H1 (cell line): ENCODE measurements around the gene HOMER2. TPM values are rescaled to one million over a fixed set of nuclear protein-coding genes. Genes with fewer than 3 reads are reported as not detected.

Experiments
- CTCF ChIA-PET: fragments of 300-600 bp; sonication (Branson Sonifier 250); formaldehyde crosslinking; loops from one replicate; lab custom pipeline; 2021; ENCODE audit not compliant: partially characterized antibody; lab: Charles Lee
- POLR2A ChIA-PET: fragments of 300-600 bp; sonication (Branson Sonifier 250); formaldehyde crosslinking; loops from one replicate; lab custom pipeline; 2021; ENCODE audit warnings: inconsistent platforms; ENCODE audit not compliant: partially characterized antibody; lab: Charles Lee
- DNase-seq, 2 experiments: peaks; one replicate each; pipeline versions ENCODE4 v3.0.0 to v3.0.0-alpha.2; 2010 to 2022; ENCODE audit warnings: low spot score in 2 of 2, low read depth in 1 of 2, mixed read lengths in 1 of 2
- FAIRE-seq: peaks from 2 replicates; lab custom pipeline; 2011; peaks lifted over from hg19 to GRCh38; lab: Jason Lieb, UNC
- H2AFZ ChIP-seq: 2 replicates; pipeline ENCODE4 v1.8.1; 2012; ENCODE audit warnings: low read length, inconsistent platforms
- H2AK5ac ChIP-seq: 2 replicates; pipeline ENCODE4 v1.6.1; 2013; ENCODE audit warnings: low read depth, low read length
- H2BK120ac ChIP-seq: replicated peaks from 2 replicates; pipeline ENCODE3; 2013; ENCODE audit warnings: low read depth, low read length, inconsistent platforms
- H2BK12ac ChIP-seq: 2 replicates; pipeline ENCODE4 v1.6.1; 2013; ENCODE audit warnings: low read depth, low read length
- H2BK15ac ChIP-seq: 2 replicates; pipeline ENCODE4 v1.6.1; 2013; ENCODE audit warnings: low read length
- H2BK20ac ChIP-seq: 2 replicates; pipeline ENCODE4 v1.6.1; 2013; ENCODE audit warnings: low read length
- H2BK5ac ChIP-seq: 2 replicates; pipeline ENCODE4 v1.6.1; 2013; ENCODE audit warnings: low read depth, low read length
- H3K14ac ChIP-seq: 2 replicates; pipeline ENCODE4 v1.6.1; 2013; ENCODE audit warnings: inconsistent platforms; ENCODE audit not compliant: insufficient read length
- H3K18ac ChIP-seq: 2 replicates; pipeline ENCODE4 v1.6.1; 2013; ENCODE audit warnings: low read length; ENCODE audit errors: extremely low read depth
- H3K23ac ChIP-seq: 2 replicates; pipeline ENCODE4 v1.6.1; 2013; ENCODE audit warnings: inconsistent platforms; ENCODE audit not compliant: insufficient read length
- H3K23me2 ChIP-seq: 2 replicates; pipeline ENCODE4 v1.6.1; 2013; ENCODE audit warnings: low read depth, low read length
- H3K27ac ChIP-seq: 2 replicates; pipeline ENCODE4 v1.6.1; 2011; ENCODE audit warnings: low read depth, low read length, inconsistent platforms
- H3K27me3 ChIP-seq, 4 experiments: replicated peaks in 1 of 4; 1 replicate in 1 of 4; 2 replicates in 3 of 4; pipeline versions ENCODE4 v1.6.1 to v1.8.1; 2011 to 2013; ENCODE audit warnings: low read length in 3 of 4, mild to moderate bottlenecking in 3 of 4, inconsistent platforms in 2 of 4, mixed read lengths in 2 of 4, moderate library complexity in 1 of 4; ENCODE audit not compliant: control insufficient read depth in 3 of 4, insufficient read depth in 3 of 4; ENCODE audit errors: extremely low read depth in 1 of 4
- H3K36me3 ChIP-seq, 4 experiments: 2 replicates each; pipeline versions ENCODE4 v1.6.1 to v1.8.1; 2011 to 2013; ENCODE audit warnings: mild to moderate bottlenecking in 4 of 4, low read length in 3 of 4, moderate library complexity in 2 of 4, control low read depth in 1 of 4, inconsistent platforms in 1 of 4; ENCODE audit not compliant: insufficient read depth in 4 of 4, control insufficient read depth in 2 of 4
- H3K4ac ChIP-seq: replicated peaks from 2 replicates; pipeline ENCODE3; 2013; ENCODE audit warnings: low read length, low read depth, mixed read lengths, inconsistent platforms; ENCODE audit not compliant: insufficient read length
- H3K4me1 ChIP-seq, 4 experiments: replicated peaks in 1 of 4; 1 replicate in 1 of 4; 2 replicates in 3 of 4; pipeline versions ENCODE4 v1.6.1 to v1.8.1; 2011 to 2013; ENCODE audit warnings: low read length in 3 of 4, inconsistent platforms in 2 of 4, mixed read lengths in 1 of 4; ENCODE audit not compliant: insufficient read depth in 4 of 4, control insufficient read depth in 3 of 4
- H3K4me2 ChIP-seq, 2 experiments: 2 replicates each; pipeline versions ENCODE4 v1.6.1 to v1.8.1; 2011 to 2013; ENCODE audit warnings: low read depth in 2 of 2, low read length in 2 of 2, control low read depth in 1 of 2, inconsistent platforms in 1 of 2, mild to moderate bottlenecking in 1 of 2; ENCODE audit not compliant: insufficient read depth in 1 of 2
- H3K4me3 ChIP-seq, 4 experiments: fragments of 200-600, 300-600 bp in 1 of 4; sonication (generic), shearing (Covaris generic), sonication (Bioruptor Twin) in 1 of 4; 2 replicates each; pipeline versions ENCODE4 v1.5.1 to v1.8.1; 2011 to 2016; ENCODE audit warnings: low read length in 4 of 4, low read depth in 3 of 4, control low read depth in 2 of 4, inconsistent platforms in 2 of 4, mild to moderate bottlenecking in 2 of 4, mixed read lengths in 1 of 4, moderate library complexity in 1 of 4; ENCODE audit not compliant: insufficient read depth in 2 of 4; ENCODE audit errors: extremely low read depth in 1 of 4
- H3K56ac ChIP-seq: replicated peaks from 2 replicates; pipeline ENCODE3; 2013; ENCODE audit warnings: low read depth, mild to moderate bottlenecking, mixed read lengths, low read length, inconsistent platforms; ENCODE audit not compliant: insufficient read length
- H3K79me1 ChIP-seq: 2 replicates; pipeline ENCODE4 v1.6.1; 2013; ENCODE audit warnings: low read depth, low read length, control low read depth
- H3K79me2 ChIP-seq, 2 experiments: 2 replicates each; pipeline versions ENCODE4 v1.6.1 to v1.8.1; 2012 to 2013; ENCODE audit warnings: low read length in 2 of 2, mild to moderate bottlenecking in 2 of 2, inconsistent platforms in 1 of 2; ENCODE audit not compliant: insufficient read depth in 2 of 2, control insufficient read depth in 1 of 2
- H3K9ac ChIP-seq, 4 experiments: replicated peaks in 1 of 4; 1 replicate in 1 of 4; 2 replicates in 3 of 4; pipeline versions ENCODE4 v1.6.1 to v1.8.1; 2011 to 2013; ENCODE audit warnings: low read depth in 3 of 4, low read length in 3 of 4, control low read depth in 2 of 4, mild to moderate bottlenecking in 2 of 4, moderate library complexity in 2 of 4, inconsistent platforms in 1 of 4; ENCODE audit errors: extremely low read depth in 1 of 4
- H3K9me3 ChIP-seq, 2 experiments: 2 replicates each; pipeline versions ENCODE4 v1.6.1 to v1.8.1; 2012 to 2013; ENCODE audit warnings: mild to moderate bottlenecking in 2 of 2, moderate library complexity in 2 of 2, control low read depth in 1 of 2, inconsistent platforms in 1 of 2, low read depth in 1 of 2, low read length in 1 of 2, mixed read lengths in 1 of 2; ENCODE audit not compliant: insufficient read depth in 2 of 2
- H4K20me1 ChIP-seq, 2 experiments: replicated peaks in 1 of 2; 2 replicates each; pipeline versions ENCODE3 to v1.8.1; 2011 to 2013; ENCODE audit warnings: inconsistent platforms in 2 of 2, low read length in 2 of 2, mild to moderate bottlenecking in 1 of 2; ENCODE audit not compliant: insufficient read depth in 2 of 2, control insufficient read depth in 1 of 2
- H4K5ac ChIP-seq: 2 replicates; pipeline ENCODE4 v1.6.1; 2013; ENCODE audit warnings: low read length, low read depth, mixed read lengths, inconsistent platforms; ENCODE audit not compliant: insufficient read length
- H4K8ac ChIP-seq: 2 replicates; pipeline ENCODE4 v1.8.0; 2013; ENCODE audit warnings: mild to moderate bottlenecking, moderate library complexity, low read length, inconsistent platforms; ENCODE audit not compliant: insufficient read depth; ENCODE audit errors: extremely low read depth
- H4K91ac ChIP-seq: replicated peaks from 2 replicates; pipeline ENCODE3; 2013; ENCODE audit warnings: low read length, mixed read lengths, inconsistent platforms; ENCODE audit not compliant: insufficient read length
- ATF2 ChIP-seq: IDR thresholded peaks from 2 replicates; pipeline ENCODE4 v1.6.1; 2012; ENCODE audit warnings: low read length, inconsistent platforms
- BCL11A ChIP-seq, 2 experiments: IDR thresholded peaks; one replicate each; pipeline ENCODE4 v1.6.1; 2011; ENCODE audit warnings: low read depth in 2 of 2, low read length in 2 of 2, mild to moderate bottlenecking in 2 of 2
- BRCA1 ChIP-seq: IDR thresholded peaks from 2 replicates; pipeline ENCODE4 v1.6.1; 2012; ENCODE audit warnings: low read depth, low read length, improper control_type of control experiment
- CHD1 ChIP-seq: IDR thresholded peaks from 2 replicates; pipeline ENCODE4 v1.6.1; 2012; ENCODE audit warnings: low read depth, low read length, improper control_type of control experiment
- EP300 ChIP-seq, 2 experiments: IDR thresholded peaks; 1 replicate in 1 of 2; 2 replicates in 1 of 2; pipeline ENCODE4 v1.6.1; 2011 to 2012; ENCODE audit warnings: low read depth in 2 of 2, low read length in 2 of 2, mild to moderate bottlenecking in 2 of 2, borderline replicate concordance in 1 of 2, inconsistent platforms in 1 of 2, moderate library complexity in 1 of 2
- HDAC6 ChIP-seq: IDR thresholded peaks from one replicate; pipeline ENCODE4 v1.7.1; 2012; ENCODE audit warnings: low read depth, mild to moderate bottlenecking, inconsistent platforms, low read length, moderate library complexity
- KDM1A ChIP-seq: fragments of 200-600, 300-600 bp; sonication (generic); IDR thresholded peaks from 2 replicates; pipeline ENCODE4 v1.7.1; 2016; ENCODE audit warnings: mild to moderate bottlenecking, low read length, borderline replicate concordance
- PHF8 ChIP-seq: fragments of 200-600 bp; sonication (generic); conservative IDR thresholded peaks from 2 replicates; pipeline ENCODE4 v1.7.1; 2012; ENCODE audit warnings: low read depth, mild to moderate bottlenecking, inconsistent platforms, low read length, moderate library complexity
- RBBP5 ChIP-seq: IDR thresholded peaks from 2 replicates; pipeline ENCODE4 v1.7.1; 2012; ENCODE audit warnings: low read depth, mild to moderate bottlenecking, inconsistent platforms, low read length, moderate library complexity, borderline replicate concordance
- RNF2 ChIP-seq: fragments of 200-900, 300-1000 bp; sonication (generic); IDR thresholded peaks from 2 replicates; pipeline ENCODE4 v1.7.1; 2016; ENCODE audit warnings: borderline replicate concordance, low read depth, mild to moderate bottlenecking, antibody characterized with exemption, low read length; ENCODE audit not compliant: poor library complexity, severe bottlenecking; ENCODE audit errors: missing control alignments
- TCF12 ChIP-seq: IDR thresholded peaks from 2 replicates; pipeline ENCODE4 v1.6.1; 2011; ENCODE audit warnings: low read depth, mild to moderate bottlenecking, low read length
- polyA plus RNA-seq, 7 experiments: library from polyadenylated mRNA; depleted of rRNA in 3 of 7; stranded (reverse) in 5 of 7; unstranded in 2 of 7; fragments of >200 nt in 5 of 7; fragments of 200-250 nt in 2 of 7; gene quantifications; 1 replicate in 5 of 7; 2 replicates in 1 of 7; 4 replicates in 1 of 7; pipeline versions ENCODE4 v1.2.1 to v1.2.3, GENCODE V29; 2011 to 2013; ENCODE audit warnings: missing spikeins in 2 of 7, mixed read lengths in 2 of 7
- total RNA-seq: library from RNA; stranded (reverse); fragmentation: NEBNext Ultra II Directional; extraction: Animal tissue kit (Norgen Biotek cat#: 25700); gene quantifications from 2 replicates; pipeline ENCODE4 v1.2.1, GENCODE V29; 2021
- TF ChIP-seq, protein P1 (sequence below): IDR thresholded peaks from 2 replicates; pipeline ENCODE4 v1.6.1; 2012; ENCODE audit warnings: inconsistent platforms

Gene HOMER2
- total and polyA plus RNA-seq, 2 of the 8 experiments (the other 6 are each of a cell fraction or from before 2014, with no cell fraction given) = 12.5 to 27.6 TPM

GRCh38 chr15:82921939-82922338 is 30.6 kb downstream of the HOMER2 start:
- Histone ChIP-seq H2BK12ac (no peak overlapping the region), H3K23me2 (no peaks in the 10 kb centered on the region), H3K4me2 (no peak overlapping the region), H3K9ac (no peak overlapping the region), H4K8ac (no peak overlapping the region), H2AFZ (no peak overlapping the region), H3K56ac (no peak overlapping the region), H3K79me1 (no peaks in the 10 kb centered on the region; the same call in 1 of the 2 replicates), H2BK120ac (no peak overlapping the region), H3K27me3 (no peaks in the 10 kb centered on the region), H3K79me2 (no peaks in the 10 kb centered on the region), H2BK15ac (no peak overlapping the region), H4K20me1 (peaks cover 0 to 7% of the 10 kb centered on the region in 2 experiments), H3K4me1 (no peaks in the 10 kb centered on the region; a peak in 1 of 7 replicates), H2AK5ac (no peak overlapping the region), H2BK5ac (no peak overlapping the region), H3K36me3 (no peaks in the 10 kb centered on the region), H4K5ac (no peak overlapping the region), H3K9me3 (no peaks in the 10 kb centered on the region), H3K4me3 (no peak overlapping the region), H3K23ac (no peak overlapping the region), H3K27ac (no peak overlapping the region), H3K4ac (no peak overlapping the region), H3K14ac (no peak overlapping the region), H4K91ac (no peak overlapping the region), H2BK20ac (no peak overlapping the region), H3K18ac (no peak overlapping the region)
- DNase-seq (no peak), FAIRE-seq (no peak)
- ChIA-PET CTCF (interaction anchor here (0.9 to 1.7 kb wide), 3 partner anchors 24 to 44 kb away, joined by 3 to 4 read pairs (median 3); no protein-coding TSS in a partner anchor), POLR2A (interaction anchor here (1.0 kb wide), 1 partner anchor 74 kb away, joined by 3 read pairs; no protein-coding TSS in a partner anchor)
- TF ChIP-seq BCL11A (IDR thresholded peaks at IDR 0.05; ENCODE audit: low read depth in 2 of 2, low read length in 2 of 2) (no peak), CHD1 (no peak), RBBP5 (no peak), BRCA1 (no peak), PHF8 (no peak), ATF2 (no peak), RNF2 (no peak), HDAC6 (no peak), EP300 (IDR thresholded peaks at IDR 0.05; ENCODE audit: borderline replicate concordance in 1 of 2, low read depth in 2 of 2, low read length in 2 of 2) (no peak), TCF12 (no peak), KDM1A (no peak)
- TF ChIP-seq, protein P1, sequence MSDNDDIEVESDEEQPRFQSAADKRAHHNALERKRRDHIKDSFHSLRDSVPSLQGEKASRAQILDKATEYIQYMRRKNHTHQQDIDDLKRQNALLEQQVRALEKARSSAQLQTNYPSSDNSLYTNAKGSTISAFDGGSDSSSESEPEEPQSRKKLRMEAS = no peak
